ENCODE data around the gene SLC26A8.

SLC26A8 gene

DNA sequence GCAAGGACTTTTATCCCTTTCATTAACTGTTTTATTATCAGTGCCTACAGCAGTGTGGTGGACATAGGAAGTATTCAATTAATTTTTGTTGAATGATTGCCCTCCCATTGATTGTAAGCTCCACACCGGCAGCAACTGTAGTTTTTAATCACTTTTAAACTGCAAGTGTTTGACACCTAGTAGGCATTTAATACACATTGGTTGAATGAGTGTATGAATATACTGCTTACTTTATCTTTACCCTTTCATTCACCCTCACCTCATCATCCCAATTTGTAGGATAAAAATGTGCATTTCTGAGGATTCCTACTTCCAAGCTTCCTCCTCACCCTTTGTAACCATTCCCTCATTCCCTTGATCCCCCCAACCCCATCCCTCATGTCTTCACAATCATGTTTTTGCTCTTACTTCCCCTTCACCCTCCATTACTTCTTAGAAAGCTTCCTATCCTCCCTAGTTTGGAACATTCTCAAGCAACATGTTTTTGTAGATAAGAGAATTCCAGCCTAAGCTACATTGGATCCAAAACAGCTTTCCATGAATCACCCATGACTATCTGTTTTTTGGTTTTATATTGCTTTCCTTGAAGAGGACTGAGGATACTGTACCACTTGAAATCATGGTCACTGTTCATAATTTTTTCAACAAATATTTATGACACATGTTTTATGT lies 955 bp upstream of the SLC26A8 start:
- peaks cover under 1% of the 10 kb centered on the region for H3K27me3 ChIP-seq (ENCODE audit: insufficient read depth, low read length, poor library complexity)
- H3K4me2 ChIP-seq (ENCODE audit: insufficient read depth, low read length) = no peak overlapping the region
- no peaks in the 10 kb centered on the region for H3K9me3 ChIP-seq (ENCODE audit: insufficient read depth, low read length, severe bottlenecking)
- no peak overlapping the region for H3K9ac ChIP-seq (ENCODE audit: low read depth, low read length)
- TF ChIP-seq EZH2 (IDR thresholded peaks at IDR 0.05; ENCODE audit: borderline replicate concordance, low read depth, low read length, severe bottlenecking) = no peak
- no peak for TF ChIP-seq CTCF (IDR thresholded peaks at IDR 0.05; ENCODE audit: borderline replicate concordance, extremely low read depth, low read length, poor library complexity, severe bottlenecking)
- ATAC-seq (ENCODE audit: insufficient read depth, low read depth) (no peak), DNase-seq (no peak)
- peaks cover 12% of the 10 kb centered on the region; the same call in 1 of the 2 replicates for H4K20me1 ChIP-seq (ENCODE audit: insufficient read depth, low read length)
- H3K36me3 ChIP-seq (ENCODE audit: insufficient read depth, low read length) = peaks cover 5% of the 10 kb centered on the region; the same call in 1 of the 2 replicates
- H3K79me2 ChIP-seq (ENCODE audit: insufficient read depth, low read length) = peaks cover 28% of the 10 kb centered on the region
- H3K27ac ChIP-seq (ENCODE audit: low read length) = no peak overlapping the region
- peak overlapping the region; percentile 10; the same call in 1 of the 2 replicates for H2AFZ ChIP-seq (ENCODE audit: low read depth, low read length)
- peaks cover 16% of the 10 kb centered on the region for H3K4me1 ChIP-seq (ENCODE audit: insufficient read depth, low read length)
- no peak overlapping the region for H3K4me3 ChIP-seq (ENCODE audit: low read depth in 1 of 2, low read length in 2 of 2)

DNA sequence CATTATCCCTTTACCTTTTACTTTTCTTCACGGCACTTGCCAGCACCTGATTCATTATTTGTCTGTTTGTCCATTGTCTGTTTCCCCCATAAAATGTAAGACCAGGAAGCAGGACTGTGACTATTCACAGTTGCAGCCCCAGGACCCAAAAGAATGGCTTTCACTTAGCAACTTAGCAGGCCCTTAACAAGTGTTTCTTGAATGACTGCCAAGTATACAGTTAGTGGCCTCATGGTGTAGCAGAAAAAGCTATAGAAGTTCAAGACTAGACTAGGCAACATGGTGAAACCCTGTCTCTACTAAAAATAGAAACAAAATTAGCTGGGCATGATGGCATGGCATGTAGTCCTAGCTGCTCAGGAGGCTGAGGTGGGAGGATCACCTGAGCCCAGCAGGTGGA lies 4.3 kb downstream of the SLC26A8 start:
- H3K9me3 ChIP-seq (ENCODE audit: insufficient read depth, low read length, severe bottlenecking) = no peaks in the 10 kb centered on the region
- DNase-seq (no peak), ATAC-seq (ENCODE audit: insufficient read depth, low read depth) (no peak)
- H2AFZ ChIP-seq (ENCODE audit: low read depth, low read length) = no peak overlapping the region
- H3K27me3 ChIP-seq (ENCODE audit: insufficient read depth, low read length, poor library complexity) = peaks cover 8% of the 10 kb centered on the region
- H3K9ac ChIP-seq (ENCODE audit: low read depth, low read length) = no peak overlapping the region
- H3K4me3 ChIP-seq (ENCODE audit: low read depth in 1 of 2, low read length in 2 of 2) = no peak overlapping the region
- no peaks in the 10 kb centered on the region for H3K36me3 ChIP-seq (ENCODE audit: insufficient read depth, low read length)
- H3K79me2 ChIP-seq (ENCODE audit: insufficient read depth, low read length) = no peaks in the 10 kb centered on the region
- TF ChIP-seq EZH2 (IDR thresholded peaks at IDR 0.05; ENCODE audit: borderline replicate concordance, low read depth, low read length, severe bottlenecking) (no peak), CTCF (IDR thresholded peaks at IDR 0.05; ENCODE audit: borderline replicate concordance, extremely low read depth, low read length, poor library complexity, severe bottlenecking) (no peak)
- H3K4me2 ChIP-seq (ENCODE audit: insufficient read depth, low read length) = no peak overlapping the region
- H4K20me1 ChIP-seq (ENCODE audit: insufficient read depth, low read length) = no peaks in the 10 kb centered on the region
- no peaks in the 10 kb centered on the region for H3K4me1 ChIP-seq (ENCODE audit: insufficient read depth, low read length)
- no peak overlapping the region for H3K27ac ChIP-seq (ENCODE audit: low read length)

- Histone ChIP-seq H3K36me3 (ENCODE audit: insufficient read depth, low read length) (no peaks in the 10 kb centered on the region), H3K27ac (ENCODE audit: low read length) (no peak overlapping the region), H3K9me3 (ENCODE audit: insufficient read depth, low read length, severe bottlenecking) (no peaks in the 10 kb centered on the region), H4K20me1 (ENCODE audit: insufficient read depth, low read length) (no peaks in the 10 kb centered on the region), H3K4me1 (ENCODE audit: insufficient read depth, low read length) (no peaks in the 10 kb centered on the region), H3K4me2 (ENCODE audit: insufficient read depth, low read length) (no peak overlapping the region), H3K27me3 (ENCODE audit: insufficient read depth, low read length, poor library complexity) (peaks cover 10% of the 10 kb centered on the region), H3K79me2 (ENCODE audit: insufficient read depth, low read length) (no peaks in the 10 kb centered on the region), H3K4me3 (ENCODE audit: low read depth in 1 of 2, low read length in 2 of 2) (no peak overlapping the region), H3K9ac (ENCODE audit: low read depth, low read length) (no peak overlapping the region), H2AFZ (ENCODE audit: low read depth, low read length) (no peak overlapping the region)
- TF ChIP-seq EZH2 (IDR thresholded peaks at IDR 0.05; ENCODE audit: borderline replicate concordance, low read depth, low read length, severe bottlenecking) (no peak), CTCF (IDR thresholded peaks at IDR 0.05; ENCODE audit: borderline replicate concordance, extremely low read depth, low read length, poor library complexity, severe bottlenecking) (no peak)
- DNase-seq (no peak), ATAC-seq (ENCODE audit: insufficient read depth, low read depth) (no peak)
Measured at GRCh38 chr6:36019167-36019566, 5.3 kb downstream of the SLC26A8 start.
